Mucosa of descending colon (tissue), 3 donors: Measurements from ENCODE around the gene PNPLA1. TPM values are rescaled to one million over a fixed set of nuclear protein-coding genes. Genes with fewer than 3 reads are reported as not detected.
A peak's percentile ranks its signal among the peaks of the same experiment; 100 is the strongest.

ENCODE experiments used
- ATAC-seq: fragments of 200-7000 bp; cut with Tn5 transposase; one replicate; pipeline ENCODE4 v1.9.1; 2020; ENCODE audit warnings: mild to moderate bottlenecking, moderate library complexity
- DNase-seq, 3 donors: peaks; one replicate each; pipeline ENCODE4 v3.0.0-alpha.2; 2020
- H3K36me3 ChIP-seq: fragments of 200-600 bp; one replicate; pipeline ENCODE4 v1.8.0; 2021; ENCODE audit warnings: low read depth, mild to moderate bottlenecking
- H3K4me1 ChIP-seq: fragments of 200-600 bp; one replicate; pipeline ENCODE4 v1.8.0; 2021; ENCODE audit warnings: low read depth, mild to moderate bottlenecking
- H3K4me3 ChIP-seq: fragments of 200-600 bp; one replicate; pipeline ENCODE4 v1.8.0; 2021; ENCODE audit warnings: mild to moderate bottlenecking
- H3K9me3 ChIP-seq: fragments of 200-600 bp; one replicate; pipeline ENCODE4 v1.8.0; 2021; ENCODE audit warnings: mild to moderate bottlenecking
- CTCF ChIP-seq: fragments of 200-600 bp; IDR thresholded peaks from one replicate; pipeline ENCODE4 v1.8.0; 2022; ENCODE audit warnings: antibody characterized with exemption, mild to moderate bottlenecking
- intact Hi-C, 2 donors: fragments of 100-400 bp; cut with DNase I in 1 of 2; cut with micrococcal nuclease in 1 of 2; formaldehyde crosslinking; loops; one replicate each; pipeline versions ENCODE4 v1.11.0 to v1.11.1; 2022; cut with DNase I, micrococcal nuclease
- total RNA-seq, 3 donors: library from RNA; stranded (reverse); fragmentation: NEBNext Ultra II Directional in 2 of 3; extraction: Animal tissue kit (Norgen Biotek cat#: 25700) in 2 of 3; gene quantifications; one replicate each; pipeline versions ENCODE4 v1.2.1 to v1.2.4, GENCODE V29; 2021 to 2023
- donor health status: DM: no; HTN: no; CAD: no; lungs with moderate emphysema.
- donor health status: DM: no; HTN: no; CAD: no.
- donor health status: DM: no; HTN: yes; CAD: no.

The PNPLA1 gene
- total RNA-seq, 3 donors from 2014 or later, result 0.19 to 0.38 (median 0.27) TPM

GRCh38 chr6:36283608-36284007 lies 13.7 kb downstream of the PNPLA1 start:
- DNase-seq, result no peak
- H3K36me3 ChIP-seq, result no peaks in the 10 kb centered on the region
- H3K9me3 ChIP-seq, result no peaks in the 10 kb centered on the region
- no peak for ATAC-seq
- TF ChIP-seq CTCF, result no peak
- intact Hi-C loops, result no loop called here
- H3K4me1 ChIP-seq, result no peaks in the 10 kb centered on the region
- H3K4me3 ChIP-seq, result no peak overlapping the region

GRCh38 chr6:36284359-36284758 lies 14.5 kb downstream of the PNPLA1 start:
- H3K9me3 ChIP-seq, result no peaks in the 10 kb centered on the region
- H3K4me3 ChIP-seq, result no peak overlapping the region
- TF ChIP-seq CTCF, result no peak
- no peaks in the 10 kb centered on the region for H3K36me3 ChIP-seq
- intact Hi-C loops, result no loop called here
- ATAC-seq (no peak), DNase-seq (no peak)
- no peaks in the 10 kb centered on the region for H3K4me1 ChIP-seq

GRCh38 chr6:36285187-36285671 lies 15.4 kb downstream of the PNPLA1 start:
- Histone ChIP-seq H3K4me3 (no peak overlapping the region), H3K36me3 (no peaks in the 10 kb centered on the region), H3K4me1 (no peaks in the 10 kb centered on the region), H3K9me3 (no peaks in the 10 kb centered on the region)
- intact Hi-C loops, result no loop called here
- ATAC-seq, result no peak
- TF ChIP-seq CTCF, result no peak
- DNase-seq, result no peak

GRCh38 chr6:36285797-36286196 lies 15.9 kb downstream of the PNPLA1 start:
- Histone ChIP-seq H3K4me1 (no peaks in the 10 kb centered on the region), H3K4me3 (no peak overlapping the region), H3K36me3 (no peaks in the 10 kb centered on the region), H3K9me3 (no peaks in the 10 kb centered on the region)
- intact Hi-C loops, result no loop called here
- ATAC-seq (no peak), DNase-seq (no peak)
- TF ChIP-seq CTCF, result no peak

- intact Hi-C loops, result no loop called here
- no peaks in the 10 kb centered on the region for H3K9me3 ChIP-seq
- H3K4me1 ChIP-seq, result peaks cover 2% of the 10 kb centered on the region
- no peaks in the 10 kb centered on the region for H3K36me3 ChIP-seq
- DNase-seq (no peak), ATAC-seq (no peak)
- H3K4me3 ChIP-seq, result no peak overlapping the region
- no peak for TF ChIP-seq CTCF
Measured at GRCh38 chr6:36286858-36287257, 17.0 kb downstream of the PNPLA1 start.

GRCh38 chr6:36289281-36289878 lies 19.5 kb downstream of the PNPLA1 start:
- intact Hi-C loops, result no loop called here
- no peak overlapping the region for H3K4me3 ChIP-seq
- no peaks in the 10 kb centered on the region for H3K9me3 ChIP-seq
- H3K36me3 ChIP-seq, result no peaks in the 10 kb centered on the region
- no peak for ATAC-seq
- no peak for TF ChIP-seq CTCF
- DNase-seq, result peak in 1 of 3 donors; percentile 10
- H3K4me1 ChIP-seq, result peaks cover 2% of the 10 kb centered on the region
